H7 (cell line): ENCODE data around the gene CHMP6. TPM values are rescaled to one million over a fixed set of nuclear protein-coding genes. Genes with fewer than 3 reads are reported as not detected.

Experiments
- DNase-seq: peaks from one replicate; pipeline ENCODE4 v3.0.0; 2012
- H3K27me3 ChIP-seq: 2 replicates; pipeline ENCODE4 v1.6.0; 2011; ENCODE audit warnings: mild to moderate bottlenecking, low read length; ENCODE audit not compliant: control insufficient read depth, insufficient read depth
- H3K36me3 ChIP-seq: replicated peaks from 2 replicates; pipeline ENCODE4 v1.5.1; 2011; ENCODE audit warnings: low read length; ENCODE audit not compliant: control insufficient read depth, insufficient read depth
- H3K4me3 ChIP-seq: 2 replicates; pipeline ENCODE4 v1.5.1; 2011; ENCODE audit warnings: low read depth, mild to moderate bottlenecking, control low read depth, low read length, moderate library complexity; ENCODE audit not compliant: insufficient read depth
- total RNA-seq: library from RNA; depleted of rRNA; stranded (reverse); fragments of >200 nt; shearing (Covaris generic); gene quantifications from 2 replicates; pipeline ENCODE4 v1.2.3, GENCODE V29; 2014

Gene CHMP6
- total RNA-seq, 1 experiment from 2014 or later, result 15.0 TPM

- peak; percentile 40 for DNase-seq
Observed at GRCh38 chr17:80987941-80988461, 3.6 kb upstream of the CHMP6 start.

GRCh38 chr17:80989586-80989913 lies 2.1 kb upstream of the CHMP6 start:
- H3K4me3 ChIP-seq, result no peak overlapping the region
- H3K27me3 ChIP-seq, result peaks cover 2% of the 10 kb centered on the region; the same call in 1 of the 2 replicates
- no peaks in the 10 kb centered on the region for H3K36me3 ChIP-seq
- no peak for DNase-seq

More at GRCh38 chr17:80987941-80988461, 3.6 kb upstream of the CHMP6 start:
- no peak overlapping the region for H3K4me3 ChIP-seq
- peaks cover 2% of the 10 kb centered on the region; the same call in 1 of the 2 replicates for H3K27me3 ChIP-seq
- H3K36me3 ChIP-seq, result no peaks in the 10 kb centered on the region

GRCh38 chr17:80990921-80991644 lies 558 bp upstream of the CHMP6 start:
- H3K36me3 ChIP-seq, result no peaks in the 10 kb centered on the region; the same call in 1 of the 2 replicates
- DNase-seq, result peak; percentile 65
- H3K4me3 ChIP-seq, result peak overlapping the region; percentile 58
- H3K27me3 ChIP-seq, result peaks cover 2% of the 10 kb centered on the region; the same call in 1 of the 2 replicates

- DNase-seq, result peak; percentile 90
Observed at GRCh38 chr17:80992077-80992947, 671 bp downstream of the CHMP6 start.

GRCh38 chr17:80992948-80993624 lies 1.4 kb downstream of the CHMP6 start:
- peaks cover 2% of the 10 kb centered on the region; the same call in 1 of the 2 replicates for H3K27me3 ChIP-seq
- H3K36me3 ChIP-seq, result peaks cover 2% of the 10 kb centered on the region
- H3K4me3 ChIP-seq, result peak overlapping the region; percentile 58
- peak; percentile 63 for DNase-seq

More at GRCh38 chr17:80992077-80992947, 671 bp downstream of the CHMP6 start:
- H3K27me3 ChIP-seq, result peaks cover 2% of the 10 kb centered on the region; the same call in 1 of the 2 replicates
- H3K36me3 ChIP-seq, result peaks cover 2% of the 10 kb centered on the region
- peak overlapping the region; percentile 58 for H3K4me3 ChIP-seq

- peaks cover 2% of the 10 kb centered on the region for H3K36me3 ChIP-seq
- no peak overlapping the region for H3K4me3 ChIP-seq
- peak; percentile 45 for DNase-seq
- peaks cover 2% of the 10 kb centered on the region; the same call in 1 of the 2 replicates for H3K27me3 ChIP-seq
Observed at GRCh38 chr17:80995131-80995530, 3.5 kb downstream of the CHMP6 start.

- Histone ChIP-seq H3K4me3 (no peak overlapping the region), H3K36me3 (peaks cover 2% of the 10 kb centered on the region), H3K27me3 (peaks cover 2% of the 10 kb centered on the region; the same call in 1 of the 2 replicates)
- peak; percentile 56 for DNase-seq
Observed at GRCh38 chr17:80996422-80997305, 5.0 kb downstream of the CHMP6 start.

GRCh38 chr17:80997424-80998117 lies 5.9 kb downstream of the CHMP6 start:
- H3K36me3 ChIP-seq, result peaks cover 2% of the 10 kb centered on the region
- H3K27me3 ChIP-seq, result peaks cover 1% of the 10 kb centered on the region
- no peak overlapping the region for H3K4me3 ChIP-seq
- peak; percentile 48 for DNase-seq

GRCh38 chr17:80998118-80998747 lies 6.6 kb downstream of the CHMP6 start:
- peaks cover 2% of the 10 kb centered on the region for H3K36me3 ChIP-seq
- peaks cover 3% of the 10 kb centered on the region for H3K27me3 ChIP-seq
- no peak overlapping the region for H3K4me3 ChIP-seq
- DNase-seq, result peak; percentile 44

- H3K27me3 ChIP-seq, result peaks cover 10% of the 10 kb centered on the region
- peaks cover 2% of the 10 kb centered on the region for H3K36me3 ChIP-seq
- H3K4me3 ChIP-seq, result no peak overlapping the region
- DNase-seq, result peak; percentile 47
Observed at GRCh38 chr17:80998748-80999535, 7.3 kb downstream of the CHMP6 start.

GRCh38 chr17:80999536-81000333 lies 8.1 kb downstream of the CHMP6 start:
- H3K27me3 ChIP-seq, result peaks cover 16% of the 10 kb centered on the region
- peaks cover 2% of the 10 kb centered on the region for H3K36me3 ChIP-seq
- peak; percentile 74 for DNase-seq
- H3K4me3 ChIP-seq, result no peak overlapping the region

- Histone ChIP-seq H3K36me3 (peaks cover 2% of the 10 kb centered on the region), H3K4me3 (no peak overlapping the region), H3K27me3 (peaks cover 19% of the 10 kb centered on the region)
- no peak for DNase-seq
Observed at GRCh38 chr17:81000334-81000630, 8.6 kb downstream of the CHMP6 start.
